T-cell (primary cell): ENCODE data around the gene MRRF. TPM values are rescaled to one million over a fixed set of nuclear protein-coding genes. Genes with fewer than 3 reads are reported as not detected.
A peak's percentile ranks its signal among the peaks of the same experiment; 100 is the strongest.

Experiments used
- ATAC-seq, 4 experiments: fragments of 200-7000 bp in 3 of 4; fragments of 150-1000 bp in 1 of 4; cut with Tn5 transposase; replicated peaks in 1 of 4; 1 replicate in 3 of 4; 2 replicates in 1 of 4; pipeline ENCODE4 v1.10.0; 2021; ENCODE audit warnings: moderate library complexity in 3 of 4, mild to moderate bottlenecking in 2 of 4, moderate number of reproducible peaks in 1 of 4
- CTCF ChIA-PET, 2 donors: fragments of 300-600 bp; sonication (Branson Sonifier 250); formaldehyde crosslinking; loops; one replicate each; lab custom pipeline; 2022; ENCODE audit warnings: antibody characterized with exemption in 2 of 2; lab: Charles Lee
- POLR2A ChIA-PET, 2 donors: fragments of 300-600 bp; sonication (Branson Sonifier 250); formaldehyde crosslinking; loops; one replicate each; lab custom pipeline; 2022; ENCODE audit warnings: antibody characterized with exemption in 2 of 2; lab: Charles Lee
- DNase-seq, 35 experiments: peaks; one replicate each; pipeline versions ENCODE4 v3.0.0 to v3.0.0-alpha.2; 2013 to 2023
- H3K27ac ChIP-seq: one replicate; pipeline ENCODE4 v1.5.1; 2013; ENCODE audit warnings: low read length
- H3K27me3 ChIP-seq, 2 experiments: replicated peaks in 1 of 2; 1 replicate in 1 of 2; 2 replicates in 1 of 2; pipeline versions ENCODE4 v1.6.1 to v1.7.0; 2013; ENCODE audit warnings: low read length in 1 of 2, mixed read lengths in 1 of 2; ENCODE audit not compliant: control insufficient read depth in 2 of 2, insufficient read depth in 2 of 2; ENCODE audit errors: extremely low read depth in 1 of 2
- H3K36me3 ChIP-seq, 2 donors: 1 replicate in 1 of 2; 2 replicates in 1 of 2; pipeline versions ENCODE4 v1.6.1 to v1.7.0; 2013; ENCODE audit warnings: low read length in 1 of 2; ENCODE audit not compliant: control insufficient read depth in 2 of 2, insufficient read depth in 1 of 2; ENCODE audit errors: extremely low read depth in 1 of 2
- H3K4me1 ChIP-seq, 2 experiments: 1 replicate in 1 of 2; 2 replicates in 1 of 2; pipeline versions ENCODE4 v1.6.1 to v1.7.0; 2013; ENCODE audit warnings: low read length in 2 of 2, mixed read lengths in 1 of 2; ENCODE audit not compliant: insufficient read depth in 2 of 2, control insufficient read depth in 1 of 2; ENCODE audit errors: extremely low read depth in 1 of 2
- H3K4me3 ChIP-seq, 2 donors: 1 replicate in 1 of 2; 2 replicates in 1 of 2; pipeline versions ENCODE4 v1.5.1 to v1.7.0; 2013; ENCODE audit warnings: mild to moderate bottlenecking in 2 of 2, low read length in 1 of 2, moderate library complexity in 1 of 2; ENCODE audit not compliant: control insufficient read depth in 1 of 2; ENCODE audit errors: extremely low read depth in 1 of 2
- H3K9me3 ChIP-seq: 2 replicates; pipeline ENCODE4 v1.7.0; 2013
- H3K27ac Mint-ChIP-seq, 2 donors: one replicate each; pipeline ENCODE4 v1.8.0; 2020 to 2021; ENCODE audit warnings: mild to moderate bottlenecking in 2 of 2, mixed read lengths in 2 of 2
- H3K27me3 Mint-ChIP-seq, 2 donors: one replicate each; pipeline ENCODE4 v1.8.0; 2021 to 2022; ENCODE audit warnings: mixed read lengths in 2 of 2
- H3K36me3 Mint-ChIP-seq: one replicate; pipeline ENCODE4 v1.8.0; 2021; ENCODE audit warnings: mixed read lengths
- H3K4me1 Mint-ChIP-seq, 3 donors: one replicate each; pipeline ENCODE4 v1.8.0; 2020 to 2022; ENCODE audit warnings: mixed read lengths in 3 of 3, mild to moderate bottlenecking in 1 of 3
- H3K4me3 Mint-ChIP-seq, 3 donors: one replicate each; pipeline ENCODE4 v1.8.0; 2020 to 2022; ENCODE audit warnings: mild to moderate bottlenecking in 3 of 3, mixed read lengths in 3 of 3, moderate library complexity in 3 of 3
- H3K9me3 Mint-ChIP-seq, 3 donors: one replicate each; pipeline ENCODE4 v1.8.0; 2020 to 2022; ENCODE audit warnings: mixed read lengths in 3 of 3
- WGBS: methylation state at CpG from one replicate; pipeline ENCODE4 v1.1.5; 2013; ENCODE audit warnings: missing lambda C conversion rate; ENCODE audit not compliant: insufficient coverage; 5-methylcytosine and 5-hydroxymethylcytosine counted together
- total RNA-seq, 35 experiments: library from RNA in 6 of 35; stranded (reverse) in 6 of 35; fragments of 120-200 nt in 1 of 35; gene quantifications; one replicate each; pipeline versions ENCODE4 v1.2.1 to v1.2.4 and lab custom pipeline; 2013 to 2026

MRRF gene
- total RNA-seq, 5 donors from 2014 or later (not counting 1 experiment from before 2014, with no cell fraction given) = 27.7 to 34.1 (median 29.1) TPM

- Histone ChIP-seq H3K9me3 (no peaks in the 10 kb centered on the region), H3K27ac (no peak overlapping the region), H3K4me3 (no peak overlapping the region), H3K36me3 (no peaks in the 10 kb centered on the region), H3K4me1 (peaks cover 0 to 26% of the 10 kb centered on the region in 2 experiments), H3K27me3 (peaks cover 3 to 83% of the 10 kb centered on the region in 2 experiments)
- no peaks in the 10 kb centered on the region for H3K9me3 Mint-ChIP-seq
- no peak for DNase-seq
- ChIA-PET CTCF (interaction anchor here in 1 of 2 donors (0.9 kb wide), 1 partner anchor 128 kb away, joined by 3 read pairs; no protein-coding TSS in a partner anchor), POLR2A (no interaction called here)
- H3K4me1 Mint-ChIP-seq = peaks cover 28 to 40% (median 39%) of the 10 kb centered on the region in 3 donors
- no peak overlapping the region for H3K4me3 Mint-ChIP-seq
- H3K27ac Mint-ChIP-seq = no peak overlapping the region
- H3K27me3 Mint-ChIP-seq = peaks cover 82 to 93% of the 10 kb centered on the region in 2 donors
- WGBS = 30% methylated on average over 2 of the region's 5 CpGs
- ATAC-seq = no peak
- no peaks in the 10 kb centered on the region for H3K36me3 Mint-ChIP-seq
Measured at GRCh38 chr9:122222791-122223190, 41.9 kb upstream of the MRRF start.

GRCh38 chr9:122223435-122223834 is 41.2 kb upstream of the MRRF start:
- POLR2A ChIA-PET = no interaction called here
- H3K4me1 ChIP-seq = peaks cover 0 to 29% of the 10 kb centered on the region in 2 experiments
- H3K27ac ChIP-seq = no peak overlapping the region
- H3K9me3 ChIP-seq = no peaks in the 10 kb centered on the region
- no peaks in the 10 kb centered on the region for H3K36me3 Mint-ChIP-seq
- no peak overlapping the region for H3K27ac Mint-ChIP-seq
- peaks cover 23 to 33% (median 32%) of the 10 kb centered on the region in 3 donors for H3K4me1 Mint-ChIP-seq
- CTCF ChIA-PET = no interaction called here
- DNase-seq (no peak), ATAC-seq (no peak)
- WGBS = 85% methylated on average over 3 of the region's 5 CpGs
- peaks cover 75 to 86% of the 10 kb centered on the region in 2 donors for H3K27me3 Mint-ChIP-seq
- no peaks in the 10 kb centered on the region for H3K36me3 ChIP-seq
- H3K4me3 Mint-ChIP-seq = no peak overlapping the region
- no peaks in the 10 kb centered on the region for H3K9me3 Mint-ChIP-seq
- peaks cover 3 to 82% of the 10 kb centered on the region in 2 experiments for H3K27me3 ChIP-seq
- no peak overlapping the region for H3K4me3 ChIP-seq

DNA sequence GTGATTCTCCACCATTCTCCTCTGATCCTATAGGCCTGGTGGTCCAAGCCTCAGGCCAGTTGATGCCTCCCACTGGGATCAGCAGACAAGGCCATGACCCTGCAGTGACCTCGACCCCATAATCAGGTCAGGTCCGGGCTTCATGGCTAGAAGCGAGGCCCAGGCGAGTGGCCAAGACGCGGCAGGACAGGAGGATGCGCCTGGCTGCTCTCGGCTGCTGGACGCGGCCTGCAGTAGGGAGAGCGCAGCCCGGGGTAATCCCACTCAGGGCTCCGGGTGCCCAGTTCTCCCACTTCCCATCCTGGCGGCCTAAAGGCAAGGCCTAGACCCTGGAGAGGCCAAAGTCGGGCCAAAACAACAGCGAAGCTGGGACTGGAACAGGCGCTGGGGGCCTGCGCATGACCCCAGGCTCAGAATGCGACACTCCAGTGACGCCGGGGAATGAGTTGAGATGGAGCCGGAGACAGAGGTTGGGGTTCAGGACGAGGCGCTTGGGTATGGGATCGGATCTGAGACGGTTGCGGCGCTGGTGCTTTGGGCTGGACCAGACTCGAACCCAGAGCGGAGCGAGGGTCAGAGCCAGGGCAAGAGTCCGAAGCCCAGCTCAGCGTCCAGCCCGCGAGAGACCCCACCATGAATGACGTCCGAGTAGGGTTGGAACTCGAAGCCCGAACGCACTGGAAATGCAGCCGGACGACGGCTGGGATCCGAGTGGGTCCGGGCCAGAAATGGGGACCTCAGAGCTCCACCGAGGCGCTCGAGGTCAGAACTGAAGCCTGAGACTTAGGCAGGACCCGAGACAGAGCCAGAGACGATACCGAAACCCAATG is 39.2 kb upstream of the MRRF start:
- Mint-ChIP-seq H3K27me3 (peaks cover 58 to 65% of the 10 kb centered on the region in 2 donors), H3K9me3 (no peaks in the 10 kb centered on the region), H3K4me3 (no peak overlapping the region), H3K4me1 (peaks cover 5 to 12% (median 11%) of the 10 kb centered on the region in 3 donors), H3K36me3 (no peaks in the 10 kb centered on the region), H3K27ac (no peak overlapping the region)
- Histone ChIP-seq H3K27me3 (peaks cover 9 to 71% of the 10 kb centered on the region in 2 experiments), H3K27ac (no peak overlapping the region), H3K9me3 (no peaks in the 10 kb centered on the region), H3K4me3 (no peak overlapping the region), H3K36me3 (no peaks in the 10 kb centered on the region), H3K4me1 (peaks cover 0 to 13% of the 10 kb centered on the region in 2 experiments)
- 89% methylated on average over 47 of the region's 51 CpGs for WGBS
- ATAC-seq (no peak), DNase-seq (no peak)
- CTCF ChIA-PET = no interaction called here
- POLR2A ChIA-PET = no interaction called here

DNA sequence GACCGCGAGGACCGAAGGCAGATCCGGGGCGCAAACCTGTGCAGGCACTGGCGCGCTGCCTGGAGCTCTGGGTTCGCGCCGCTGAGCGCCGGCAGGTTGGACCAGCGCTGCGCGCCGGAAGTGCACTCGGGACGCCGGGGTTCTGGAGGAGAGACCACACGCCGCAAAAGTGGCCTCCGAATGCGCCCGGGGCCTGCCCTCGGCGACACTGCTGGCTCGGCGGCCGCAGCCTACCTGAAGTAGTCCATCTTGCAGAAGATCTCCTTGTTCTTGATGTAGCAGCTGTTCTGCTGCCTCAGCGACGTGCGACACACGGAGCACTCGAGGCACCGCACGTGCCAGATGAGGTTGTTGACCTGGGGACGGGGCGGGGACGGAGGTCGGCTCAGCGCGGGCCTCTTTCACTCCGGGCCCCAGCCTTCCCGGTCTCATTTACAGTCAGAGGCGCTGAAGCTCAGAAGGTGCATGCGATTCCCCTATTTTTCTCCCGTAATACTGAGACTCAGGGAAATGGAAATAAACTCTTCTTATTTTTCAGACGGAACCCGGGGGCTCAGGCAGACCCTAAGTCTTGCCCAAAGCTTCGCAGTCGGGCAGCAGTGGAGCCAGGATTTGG is 38.4 kb upstream of the MRRF start:
- no peak for ATAC-seq
- no peak overlapping the region for H3K27ac Mint-ChIP-seq
- Histone ChIP-seq H3K4me1 (peaks cover 0 to 9% of the 10 kb centered on the region in 2 experiments), H3K4me3 (no peak overlapping the region), H3K27ac (no peak overlapping the region), H3K36me3 (no peaks in the 10 kb centered on the region), H3K9me3 (no peaks in the 10 kb centered on the region), H3K27me3 (peaks cover 9 to 65% of the 10 kb centered on the region in 2 experiments)
- ChIA-PET POLR2A (no interaction called here), CTCF (no interaction called here)
- WGBS = 85% methylated on average over 51 of the region's 51 CpGs
- peak overlapping the region in 1 of 3 donors; percentile 51 for H3K4me3 Mint-ChIP-seq
- H3K9me3 Mint-ChIP-seq = no peaks in the 10 kb centered on the region
- H3K36me3 Mint-ChIP-seq = no peaks in the 10 kb centered on the region
- DNase-seq = no peak
- peaks cover 5 to 9% (median 8%) of the 10 kb centered on the region in 3 donors for H3K4me1 Mint-ChIP-seq
- peaks cover 54 to 59% of the 10 kb centered on the region in 2 donors for H3K27me3 Mint-ChIP-seq

DNA sequence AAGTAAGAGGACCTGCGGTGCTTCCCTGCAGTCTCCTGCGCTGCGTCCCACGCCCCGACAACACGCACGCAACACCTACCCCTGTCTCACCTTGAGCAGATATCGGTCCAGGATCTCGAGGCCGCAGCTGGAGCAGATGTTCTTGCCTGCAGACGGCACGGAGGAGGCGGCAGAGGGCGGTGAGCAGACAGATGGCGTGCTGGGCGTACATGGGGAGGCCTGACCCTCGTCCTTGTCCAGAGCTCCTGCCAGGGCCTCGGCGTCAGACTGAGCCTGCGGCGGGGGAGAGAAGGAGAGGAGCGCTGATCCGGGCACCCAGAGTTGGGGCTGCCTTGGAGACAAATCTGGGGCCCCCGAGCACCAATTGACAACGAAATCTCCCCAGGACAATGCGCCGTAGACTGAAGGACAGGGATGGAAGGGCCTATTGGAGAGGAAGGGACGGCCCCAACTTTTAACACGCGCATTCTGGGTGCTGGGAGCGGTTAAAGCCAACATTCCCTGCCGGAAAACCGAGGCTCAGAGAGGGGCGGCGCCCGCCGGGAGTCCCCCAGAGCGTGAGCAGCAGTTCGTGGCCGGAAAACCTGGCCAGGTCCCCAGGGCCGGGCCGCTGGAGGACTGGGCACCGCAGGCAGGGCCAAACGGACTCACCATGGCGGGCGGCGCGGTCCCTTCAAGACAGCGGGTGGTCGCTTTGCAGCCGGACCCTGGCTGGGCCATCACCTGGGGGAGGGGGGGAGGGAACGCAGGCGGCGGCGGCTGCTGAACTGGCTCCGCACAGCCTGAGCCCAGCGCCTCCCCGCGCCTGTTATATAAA is 37.7 kb upstream of the MRRF start:
- Mint-ChIP-seq H3K27me3 (peaks cover 48 to 52% of the 10 kb centered on the region in 2 donors), H3K4me1 (peaks cover 5 to 9% (median 8%) of the 10 kb centered on the region in 3 donors), H3K9me3 (no peaks in the 10 kb centered on the region), H3K27ac (no peak overlapping the region), H3K4me3 (peak overlapping the region in 1 of 3 donors; percentile 51), H3K36me3 (no peaks in the 10 kb centered on the region)
- no peak for ATAC-seq
- ChIA-PET CTCF (no interaction called here), POLR2A (no interaction called here)
- Histone ChIP-seq H3K27ac (no peak overlapping the region), H3K36me3 (no peaks in the 10 kb centered on the region), H3K4me3 (no peak overlapping the region), H3K27me3 (peaks cover 7 to 59% of the 10 kb centered on the region in 2 experiments), H3K4me1 (peaks cover 0 to 7% of the 10 kb centered on the region in 2 experiments), H3K9me3 (no peaks in the 10 kb centered on the region)
- WGBS = 92% methylated on average over 39 of the region's 59 CpGs
- no peak for DNase-seq

- Mint-ChIP-seq H3K36me3 (no peaks in the 10 kb centered on the region), H3K4me1 (peaks cover 5 to 8% (median 7%) of the 10 kb centered on the region in 3 donors), H3K27me3 (peaks cover 42 to 47% of the 10 kb centered on the region in 2 donors), H3K4me3 (peak overlapping the region in 2 of 3 donors; percentile 37 to 42), H3K9me3 (no peaks in the 10 kb centered on the region), H3K27ac (no peak overlapping the region)
- Histone ChIP-seq H3K4me1 (peaks cover 0 to 7% of the 10 kb centered on the region in 2 experiments), H3K36me3 (no peaks in the 10 kb centered on the region), H3K9me3 (no peaks in the 10 kb centered on the region), H3K27ac (no peak overlapping the region), H3K4me3 (no peak overlapping the region), H3K27me3 (peaks cover 7 to 54% of the 10 kb centered on the region in 2 experiments)
- ATAC-seq (no peak), DNase-seq (no peak)
- WGBS = no CpG with 5 or more reads among the region's 10 CpGs
- ChIA-PET CTCF (no interaction called here), POLR2A (no interaction called here)
Measured at GRCh38 chr9:122227575-122227900, 37.1 kb upstream of the MRRF start.
